Bronchus fibroblast of lung (primary cell): ENCODE measurements around the gene DCUN1D5. TPM values are rescaled to one million over a fixed set of nuclear protein-coding genes. Genes with fewer than 3 reads are reported as not detected.

Source experiments
- total RNA-seq: library from RNA; depleted of rRNA; stranded (reverse); fragments of >200 nt; gene quantifications from 2 replicates; pipeline ENCODE4 v1.2.3, GENCODE V29; 2015

DCUN1D5 gene
- total RNA-seq, result 99.0 and 104 TPM in 2 replicates

DNA sequence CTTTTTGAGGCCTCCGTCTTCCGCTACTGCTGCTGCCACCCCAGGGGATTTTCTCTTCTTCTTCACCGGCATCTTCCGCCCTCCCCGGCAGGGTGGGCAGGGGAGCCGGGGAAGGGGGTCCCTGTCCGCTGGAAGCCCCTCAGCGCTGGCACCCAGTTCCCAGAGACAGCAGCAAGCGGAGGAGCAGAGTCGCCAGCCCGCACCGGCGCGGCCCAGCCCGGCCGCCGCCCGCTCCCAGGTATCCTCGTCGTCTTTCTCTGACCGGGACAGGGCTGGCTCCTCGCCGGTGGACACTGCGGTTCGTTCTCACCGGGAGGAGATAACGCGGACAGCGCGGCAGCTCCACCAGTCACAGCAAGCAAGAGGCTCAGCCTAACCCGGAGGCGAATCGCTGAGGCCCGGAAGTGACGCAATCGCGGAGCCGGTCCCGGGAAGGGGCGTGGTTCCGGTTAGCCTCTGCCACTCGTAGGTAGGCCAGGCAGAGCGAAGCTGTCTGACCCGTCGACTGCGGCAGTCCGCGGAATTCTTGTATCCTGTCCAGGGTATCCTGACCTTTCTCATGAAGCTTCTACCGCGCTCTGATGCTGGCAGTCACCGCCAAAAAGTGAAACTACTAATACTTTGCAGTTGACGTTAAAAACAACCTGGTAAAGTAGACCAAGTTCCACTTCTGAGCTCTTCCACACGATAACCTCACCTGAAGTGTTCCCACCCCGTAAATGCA, at the start of gene DCUN1D5:
DCUN1D5 (minus strand) TSS at position 360 of the 724 bp plus-strand sequence; CDS start at position 72, 288 bp downstream.

DNA sequence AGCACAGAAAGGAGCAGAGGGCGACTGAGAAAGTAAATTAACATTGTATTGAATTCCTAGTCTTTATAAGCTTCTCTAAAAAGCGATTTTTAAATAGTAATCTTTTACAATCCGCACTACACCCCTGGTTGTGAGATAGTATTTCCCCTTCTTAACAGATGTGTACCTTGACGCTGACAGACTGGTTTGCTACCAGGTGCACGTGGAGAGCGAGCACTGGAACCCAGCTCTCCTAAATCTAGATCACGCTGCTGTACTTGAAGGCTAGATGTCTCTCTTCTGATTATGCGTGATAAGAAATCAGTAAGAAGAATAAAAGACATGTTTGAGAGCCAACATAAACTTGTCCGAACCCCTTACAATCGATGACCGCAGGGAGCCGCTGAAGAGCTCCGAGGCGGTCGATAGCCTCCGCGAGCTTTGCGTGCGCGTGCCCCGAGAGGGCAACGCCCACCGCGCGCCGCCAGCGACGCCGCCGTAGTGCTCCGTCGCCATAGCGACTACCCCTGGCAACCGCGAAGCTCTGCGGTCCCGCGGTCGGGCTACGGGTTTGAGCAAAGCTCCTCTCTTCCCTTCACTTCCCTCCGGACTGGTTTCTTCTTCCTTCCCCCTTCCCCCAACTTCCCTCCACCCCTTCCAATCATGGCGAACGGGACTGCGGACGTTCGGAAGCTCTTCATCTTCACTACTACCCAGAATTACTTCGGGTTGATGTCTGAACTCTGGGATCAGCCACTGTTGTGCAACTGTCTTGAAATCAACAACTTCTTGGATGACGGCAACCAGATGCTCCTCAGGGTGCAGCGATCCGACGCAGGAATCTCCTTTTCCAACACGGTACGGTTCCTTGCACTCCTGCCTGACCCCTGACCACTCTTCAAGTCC, 17.2 kb upstream of the DCUN1D5 start, which contains the start of gene DYNC2H1:
DYNC2H1 (plus strand) TSS at position 494 of the 885 bp plus-strand sequence; CDS start at position 643, 149 bp downstream.

Other genes with a start within 250 kb of the DCUN1D5 start
- gene MMP3, start 248.6 kb downstream of the DCUN1D5 start, total RNA-seq, result 0.15 TPM in 1 of 2 replicates, not detected in the other
- gene MMP12, start 217.2 kb downstream of the DCUN1D5 start, total RNA-seq, result not detected in 2 replicates
- gene MMP13, start 136.4 kb downstream of the DCUN1D5 start, total RNA-seq, result not detected in 2 replicates
- 8.1 and 11.1 TPM in 2 replicates for gene DYNC2H1, start 17.3 kb upstream of the DCUN1D5 start, total RNA-seq